Vagina (tissue), 2 donors: ENCODE results near the gene CD79B.
"Not testable (repeated sequence)": the region's sequence is repeated elsewhere in the genome, so short reads cannot be mapped to it uniquely, and the experiment has no call there.

Source experiments
- POLR2A ChIP-seq, 2 donors: fragments of 450-650 bp; IDR thresholded peaks; one replicate each; pipeline ENCODE4 v1.6.1; 2017; ENCODE audit warnings: antibody characterized with exemption in 2 of 2, mild to moderate bottlenecking in 2 of 2, moderate library complexity in 2 of 2
- POLR2AphosphoS5 ChIP-seq, 2 donors: sonication (generic); formaldehyde crosslinking; IDR thresholded peaks; one replicate each; pipeline ENCODE4 v1.9.0; 2017; ENCODE audit warnings: antibody characterized with exemption in 2 of 2, mild to moderate bottlenecking in 2 of 2, low read depth in 1 of 2; ENCODE audit not compliant: insufficient read depth in 1 of 2
- TF ChIP-seq, protein P1 (sequence below), 3 experiments: fragments of 450-650 bp in 2 of 3; fragments of 200-600 bp in 1 of 3; sonication (generic) in 1 of 3; IDR thresholded peaks; one replicate each; pipeline ENCODE4 v1.5.1; 2017 to 2019; ENCODE audit warnings: antibody characterized with exemption in 3 of 3, mild to moderate bottlenecking in 2 of 3, moderate library complexity in 2 of 3

DNA sequence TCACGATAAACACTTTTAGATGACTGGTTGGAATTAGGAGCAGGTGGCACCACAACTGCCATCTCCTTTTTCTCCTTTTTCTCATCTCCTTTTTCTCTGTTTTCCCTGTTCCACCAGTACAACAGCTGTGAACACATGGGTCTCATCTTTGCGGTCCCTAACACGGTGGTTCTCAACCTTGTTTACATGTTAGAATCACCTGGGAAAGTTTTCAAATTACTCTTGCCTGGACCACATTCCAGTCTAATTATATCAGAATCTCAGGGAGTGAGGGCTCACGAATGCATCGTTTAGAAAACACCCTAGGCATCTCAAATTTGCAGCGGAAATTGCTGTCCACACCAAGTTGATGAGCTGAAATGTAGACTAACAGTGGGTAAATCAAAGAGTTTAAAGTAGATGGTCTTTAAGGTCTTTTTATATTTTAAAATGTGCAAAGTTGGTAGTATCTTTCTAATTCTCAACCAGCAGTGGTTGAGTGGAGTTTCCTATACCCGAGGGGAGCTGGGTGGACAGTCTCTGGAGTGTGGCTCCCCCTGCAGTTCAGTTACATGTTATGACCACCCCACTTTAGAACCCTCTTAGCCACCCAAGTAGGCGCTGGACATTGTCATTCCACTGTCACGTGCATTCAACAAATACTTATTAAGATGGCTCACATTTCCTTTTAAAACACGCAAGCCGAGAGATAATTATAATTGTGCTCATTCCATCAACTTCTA, 39.7 kb downstream of the CD79B start:
- TF ChIP-seq POLR2A (IDR thresholded peaks at IDR 0.05); POLR2AphosphoS5 (IDR thresholded peaks at IDR 0.05; ENCODE audit: insufficient read depth in 1 of 2, low read depth in 1 of 2): not testable (repeated sequence)
- TF ChIP-seq, protein P1, sequence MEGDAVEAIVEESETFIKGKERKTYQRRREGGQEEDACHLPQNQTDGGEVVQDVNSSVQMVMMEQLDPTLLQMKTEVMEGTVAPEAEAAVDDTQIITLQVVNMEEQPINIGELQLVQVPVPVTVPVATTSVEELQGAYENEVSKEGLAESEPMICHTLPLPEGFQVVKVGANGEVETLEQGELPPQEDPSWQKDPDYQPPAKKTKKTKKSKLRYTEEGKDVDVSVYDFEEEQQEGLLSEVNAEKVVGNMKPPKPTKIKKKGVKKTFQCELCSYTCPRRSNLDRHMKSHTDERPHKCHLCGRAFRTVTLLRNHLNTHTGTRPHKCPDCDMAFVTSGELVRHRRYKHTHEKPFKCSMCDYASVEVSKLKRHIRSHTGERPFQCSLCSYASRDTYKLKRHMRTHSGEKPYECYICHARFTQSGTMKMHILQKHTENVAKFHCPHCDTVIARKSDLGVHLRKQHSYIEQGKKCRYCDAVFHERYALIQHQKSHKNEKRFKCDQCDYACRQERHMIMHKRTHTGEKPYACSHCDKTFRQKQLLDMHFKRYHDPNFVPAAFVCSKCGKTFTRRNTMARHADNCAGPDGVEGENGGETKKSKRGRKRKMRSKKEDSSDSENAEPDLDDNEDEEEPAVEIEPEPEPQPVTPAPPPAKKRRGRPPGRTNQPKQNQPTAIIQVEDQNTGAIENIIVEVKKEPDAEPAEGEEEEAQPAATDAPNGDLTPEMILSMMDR (IDR thresholded peaks at IDR 0.05), result not testable (repeated sequence)
